HG03108 (cell line): Measurements from ENCODE around the gene BICDL1.
"Not testable (repeated sequence)": the region's sequence is repeated elsewhere in the genome, so short reads cannot be mapped to it uniquely, and the experiment has no call there.

Experiments
- ATAC-seq: cut with Tn5 transposase; IDR thresholded peaks from one replicate; pipeline ENCODE4 v1.9.1; 2021; ENCODE audit warnings: moderate library complexity; ENCODE audit not compliant: unreplicated experiment

The BICDL1 gene

GRCh38 chr12:119988472-119989360, at the start of gene BICDL1:
Gene BICDL1 (plus strand): TSS chr12:119989236. CDS start chr12:119989869, 633 bp downstream.
- peak; percentile 71 for ATAC-seq

GRCh38 chr12:119940897-119941296, 48.1 kb upstream of the BICDL1 start:
- ATAC-seq: no peak

- ATAC-seq: no peak
These were observed 46.6 kb upstream of the BICDL1 start for GRCh38 chr12:119942386-119942785.

- ATAC-seq: no peak
These were observed 42.8 kb upstream of the BICDL1 start for GRCh38 chr12:119946213-119946612.

- ATAC-seq: no peak
These were observed 39.9 kb upstream of the BICDL1 start for GRCh38 chr12:119949145-119949544.

GRCh38 chr12:119949594-119949993, 39.4 kb upstream of the BICDL1 start:
- no peak for ATAC-seq

- no peak for ATAC-seq
These were observed 33.0 kb upstream of the BICDL1 start for GRCh38 chr12:119956047-119956446.

GRCh38 chr12:119957135-119957534, 31.9 kb upstream of the BICDL1 start:
- ATAC-seq: no peak

GRCh38 chr12:119959435-119959834, 29.6 kb upstream of the BICDL1 start:
- no peak for ATAC-seq

GRCh38 chr12:119964123-119964522, 24.9 kb upstream of the BICDL1 start:
- no peak for ATAC-seq

- ATAC-seq: no peak
These were observed 24.1 kb upstream of the BICDL1 start for GRCh38 chr12:119964929-119965328.

- ATAC-seq: no peak
These were observed 8.8 kb upstream of the BICDL1 start for GRCh38 chr12:119980242-119980641.

GRCh38 chr12:119980702-119981101, 8.3 kb upstream of the BICDL1 start:
- not testable (repeated sequence) for ATAC-seq

GRCh38 chr12:119989361-119989730, 310 bp downstream of the BICDL1 start:
- ATAC-seq: peak; percentile 29

GRCh38 chr12:119989731-119990381, 820 bp downstream of the BICDL1 start:
- ATAC-seq: peak; percentile 35

GRCh38 chr12:119990382-119990874, 1.4 kb downstream of the BICDL1 start:
- ATAC-seq: no peak

- ATAC-seq: no peak
These were observed 3.2 kb downstream of the BICDL1 start for GRCh38 chr12:119992129-119992705.

GRCh38 chr12:119994892-119995658, 6.0 kb downstream of the BICDL1 start:
- no peak for ATAC-seq

- no peak for ATAC-seq
These were observed 7.4 kb downstream of the BICDL1 start for GRCh38 chr12:119996417-119996816.

- no peak for ATAC-seq
These were observed 9.6 kb downstream of the BICDL1 start for GRCh38 chr12:119998471-119999245.
